ENCODE measurements around the gene SIVA1.

SIVA1 gene

GRCh38 chr14:104734991-104735779 lies 17.8 kb upstream of the SIVA1 start:
- DNase-seq (ENCODE audit: low spot score): no peak

GRCh38 chr14:104735830-104736642 lies 16.9 kb upstream of the SIVA1 start:
- no peak for DNase-seq (ENCODE audit: low spot score)

GRCh38 chr14:104738375-104739019 lies 14.4 kb upstream of the SIVA1 start:
- DNase-seq (ENCODE audit: low spot score): no peak

- no peak for DNase-seq (ENCODE audit: low spot score)
Observed at GRCh38 chr14:104739026-104739425, 13.9 kb upstream of the SIVA1 start.

GRCh38 chr14:104739546-104740516 lies 13.1 kb upstream of the SIVA1 start:
- no peak for DNase-seq (ENCODE audit: low spot score)

- no peak for DNase-seq (ENCODE audit: low spot score)
Observed at GRCh38 chr14:104741108-104741802, 11.7 kb upstream of the SIVA1 start.

- no peak for DNase-seq (ENCODE audit: low spot score)
Observed at GRCh38 chr14:104741803-104742251, 11.1 kb upstream of the SIVA1 start.

GRCh38 chr14:104742586-104743455 lies 10.1 kb upstream of the SIVA1 start:
- no peak for DNase-seq (ENCODE audit: low spot score)

- no peak for DNase-seq (ENCODE audit: low spot score)
Observed at GRCh38 chr14:104743461-104744380, 9.2 kb upstream of the SIVA1 start.

- no peak for DNase-seq (ENCODE audit: low spot score)
Observed at GRCh38 chr14:104744484-104744883, 8.5 kb upstream of the SIVA1 start.

- DNase-seq (ENCODE audit: low spot score): no peak
Observed at GRCh38 chr14:104745431-104745830, 7.5 kb upstream of the SIVA1 start.

- no peak for DNase-seq (ENCODE audit: low spot score)
Observed at GRCh38 chr14:104746071-104746545, 6.8 kb upstream of the SIVA1 start.

GRCh38 chr14:104746934-104747481 lies 5.9 kb upstream of the SIVA1 start:
- no peak for DNase-seq (ENCODE audit: low spot score)

- no peak for DNase-seq (ENCODE audit: low spot score)
Observed at GRCh38 chr14:104747876-104748275, 5.1 kb upstream of the SIVA1 start.

GRCh38 chr14:104749111-104749649 lies 3.8 kb upstream of the SIVA1 start:
- DNase-seq (ENCODE audit: low spot score): no peak

- DNase-seq (ENCODE audit: low spot score): no peak
Observed at GRCh38 chr14:104750056-104750752, 2.7 kb upstream of the SIVA1 start.

- DNase-seq (ENCODE audit: low spot score): peak; percentile 55
Observed at GRCh38 chr14:104750753-104751057, 2.2 kb upstream of the SIVA1 start.

All from NAMALWA (cell line).